Loucy (cell line): ENCODE results near the gene SYCP3.
A peak's percentile ranks its signal among the peaks of the same experiment; 100 is the strongest.

Source experiments
- H2AFZ ChIP-seq: fragments of 200-600 bp; sonication (generic); 2 replicates; pipeline ENCODE4 v1.6.0; 2016; ENCODE audit warnings: antibody characterized with exemption, mild to moderate bottlenecking, low read length, moderate library complexity
- H3F3A ChIP-seq: fragments of 200-600 bp; 2 replicates; pipeline ENCODE4 v1.6.0; 2016; ENCODE audit warnings: antibody characterized with exemption, low read depth, mild to moderate bottlenecking
- H3K27me3 ChIP-seq: fragments of 200-600 bp; sonication (generic); 2 replicates; pipeline ENCODE4 v1.6.1; 2014; ENCODE audit warnings: low read length, mild to moderate bottlenecking; ENCODE audit not compliant: insufficient read depth, poor library complexity, severe bottlenecking
- H3K36me3 ChIP-seq: fragments of 200-600 bp; sonication (generic); 2 replicates; pipeline ENCODE4 v1.6.1; 2016; ENCODE audit warnings: low read length; ENCODE audit not compliant: insufficient read depth
- H3K4me1 ChIP-seq: fragments of 200-600 bp; sonication (generic); 2 replicates; pipeline ENCODE4 v1.5.1; 2014; ENCODE audit warnings: low read length, mild to moderate bottlenecking; ENCODE audit not compliant: insufficient read depth, poor library complexity, severe bottlenecking
- H3K4me2 ChIP-seq: fragments of 200-600 bp; sonication (generic); 2 replicates; pipeline ENCODE4 v1.6.0; 2014; ENCODE audit warnings: antibody characterized with exemption, low read length, low read depth, mild to moderate bottlenecking; ENCODE audit not compliant: poor library complexity, severe bottlenecking
- H3K4me3 ChIP-seq: fragments of 200-600 bp; sonication (generic); 2 replicates; pipeline ENCODE4 v1.5.1; 2014; ENCODE audit warnings: low read length, mild to moderate bottlenecking, mixed read lengths; ENCODE audit not compliant: poor library complexity, severe bottlenecking
- H3K79me2 ChIP-seq: fragments of 200-600 bp; sonication (generic); 2 replicates; pipeline ENCODE4 v1.6.1; 2014; ENCODE audit warnings: low read length; ENCODE audit not compliant: insufficient read depth
- H3K9ac ChIP-seq: fragments of 200-600 bp; sonication (generic); 2 replicates; pipeline ENCODE4 v1.6.0; 2014; ENCODE audit warnings: mild to moderate bottlenecking, low read depth, low read length, moderate library complexity; ENCODE audit not compliant: poor library complexity, severe bottlenecking
- H3K9me2 ChIP-seq: fragments of 200-600 bp; sonication (generic); replicated peaks from 2 replicates; pipeline ENCODE4 v1.6.1; 2016; ENCODE audit warnings: low read depth, low read length, mixed read lengths
- H3K9me3 ChIP-seq: fragments of 200-600 bp; sonication (generic); 2 replicates; pipeline ENCODE4 v1.6.1; 2014; ENCODE audit warnings: mild to moderate bottlenecking, antibody characterized with exemption, low read length, low read depth; ENCODE audit not compliant: insufficient read depth
- H4K20me1 ChIP-seq: fragments of 200-600 bp; sonication (generic); 2 replicates; pipeline ENCODE4 v1.6.0; 2014; ENCODE audit warnings: antibody characterized with exemption, low read length, mild to moderate bottlenecking; ENCODE audit not compliant: insufficient read depth, poor library complexity, severe bottlenecking
- CTCF ChIP-seq: fragments of 200-600 bp; sonication (generic); conservative IDR thresholded peaks from 2 replicates; pipeline ENCODE4 v1.5.1; 2014; ENCODE audit warnings: mild to moderate bottlenecking, antibody characterized with exemption, low read length
- EZH2phosphoT487 ChIP-seq: fragments of 200-600 bp; IDR thresholded peaks from 2 replicates; pipeline ENCODE4 v1.6.1; 2018; ENCODE audit warnings: antibody characterized with exemption, mild to moderate bottlenecking, moderate library complexity, borderline replicate concordance

The SYCP3 gene

DNA sequence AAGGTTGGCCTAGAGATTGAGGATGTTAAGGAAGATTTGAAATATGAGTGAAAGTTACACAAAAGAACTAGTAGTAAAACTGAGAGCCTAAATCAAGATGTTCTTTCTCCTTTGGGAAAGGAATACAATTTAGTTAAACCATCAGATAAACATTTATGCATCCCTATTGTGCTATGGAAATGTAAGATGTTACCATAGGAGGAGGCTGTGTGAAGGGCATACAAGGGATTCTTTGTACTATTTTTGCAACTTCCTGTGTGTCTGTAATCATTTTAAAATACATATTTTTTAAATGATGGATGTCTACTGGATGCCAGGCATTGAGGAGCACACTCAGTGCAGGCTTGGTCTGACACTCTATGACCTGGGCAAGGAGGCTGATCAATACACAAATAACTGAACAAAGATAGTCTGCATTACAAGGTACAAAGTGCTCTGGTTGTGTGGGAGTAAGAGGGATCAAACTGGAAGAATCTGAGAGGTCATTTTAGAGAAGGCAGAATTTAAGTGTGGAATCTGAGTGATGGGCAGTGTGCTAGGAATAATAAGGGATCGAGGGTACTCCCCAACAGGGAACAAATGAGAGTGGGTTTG, 47.7 kb downstream of the SYCP3 start:
- Histone ChIP-seq H3K4me1 (peaks cover 5% of the 10 kb centered on the region), H3F3A (no peaks in the 10 kb centered on the region), H3K9me3 (no peaks in the 10 kb centered on the region), H2AFZ (peak overlapping the region; percentile 41; the same call in 1 of the 2 replicates), H4K20me1 (no peaks in the 10 kb centered on the region), H3K4me3 (no peak overlapping the region), H3K27me3 (no peaks in the 10 kb centered on the region), H3K9me2 (no peaks in the 10 kb centered on the region), H3K79me2 (peaks cover 4% of the 10 kb centered on the region; the same call in 1 of the 2 replicates), H3K36me3 (no peaks in the 10 kb centered on the region), H3K4me2 (no peak overlapping the region), H3K9ac (no peak overlapping the region)
- no peak for TF ChIP-seq CTCF
- no peak for TF ChIP-seq EZH2phosphoT487

DNA sequence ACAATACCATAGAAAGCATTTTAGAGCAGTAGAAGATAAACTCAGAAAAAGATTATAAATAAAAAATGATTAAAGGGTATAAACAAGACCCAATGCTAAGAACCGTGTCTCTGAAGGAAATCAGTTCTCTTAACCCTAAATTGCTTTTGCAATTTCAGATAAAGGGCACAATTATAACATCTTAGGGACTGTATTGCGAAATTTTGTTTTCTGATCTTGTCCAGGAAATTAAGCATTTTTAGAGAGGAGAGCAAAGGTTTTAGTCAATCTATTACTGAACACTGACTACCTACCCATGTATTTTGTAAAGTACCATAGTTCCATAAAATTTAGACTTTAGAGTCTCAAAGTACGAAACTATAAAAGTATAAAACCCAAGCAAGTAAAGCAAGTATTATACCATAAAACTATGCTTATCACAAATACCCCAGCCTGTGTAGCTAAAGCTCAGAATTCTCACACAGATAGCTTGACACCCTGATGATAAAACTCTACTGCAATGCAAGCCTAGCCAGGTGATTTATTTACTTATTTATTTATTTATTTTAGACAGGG, 48.6 kb downstream of the SYCP3 start:
- no peak overlapping the region for H3K4me3 ChIP-seq
- no peaks in the 10 kb centered on the region for H3K4me1 ChIP-seq
- no peaks in the 10 kb centered on the region for H3K79me2 ChIP-seq
- no peaks in the 10 kb centered on the region for H3K9me3 ChIP-seq
- TF ChIP-seq CTCF (no peak), EZH2phosphoT487 (no peak)
- no peaks in the 10 kb centered on the region for H3F3A ChIP-seq
- no peak overlapping the region for H3K4me2 ChIP-seq
- H3K9me2 ChIP-seq, result no peaks in the 10 kb centered on the region
- H3K27me3 ChIP-seq, result no peaks in the 10 kb centered on the region
- no peak overlapping the region for H2AFZ ChIP-seq
- no peaks in the 10 kb centered on the region for H4K20me1 ChIP-seq
- no peaks in the 10 kb centered on the region for H3K36me3 ChIP-seq
- H3K9ac ChIP-seq, result no peak overlapping the region

DNA sequence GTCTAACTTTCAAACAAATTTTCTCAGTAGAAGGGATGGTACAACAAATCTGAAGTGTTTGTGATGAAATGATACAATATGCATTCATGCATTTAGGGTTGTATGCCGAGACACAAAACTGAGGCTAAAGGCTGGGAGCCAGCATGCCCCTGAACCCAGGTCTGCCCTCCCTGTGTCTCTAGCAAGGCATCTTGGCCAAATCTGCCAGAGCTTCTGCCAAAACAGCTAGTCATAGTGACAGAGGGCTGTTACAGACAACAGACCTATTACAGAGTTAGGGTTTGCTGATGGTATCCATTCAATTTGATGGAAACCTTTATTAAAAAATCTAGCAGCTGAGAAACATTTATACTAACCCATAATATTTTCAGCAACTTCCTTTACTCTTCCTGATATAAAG, 53.1 kb downstream of the SYCP3 start:
- no peak for TF ChIP-seq CTCF
- TF ChIP-seq EZH2phosphoT487, result no peak
- H3K9me2 ChIP-seq, result no peaks in the 10 kb centered on the region
- H3K4me1 ChIP-seq, result no peaks in the 10 kb centered on the region
- H3K27me3 ChIP-seq, result no peaks in the 10 kb centered on the region
- H3K4me2 ChIP-seq, result no peak overlapping the region
- no peaks in the 10 kb centered on the region for H3K36me3 ChIP-seq
- H3K79me2 ChIP-seq, result no peaks in the 10 kb centered on the region
- H4K20me1 ChIP-seq, result no peaks in the 10 kb centered on the region
- H3K9me3 ChIP-seq, result no peaks in the 10 kb centered on the region
- H3F3A ChIP-seq, result no peaks in the 10 kb centered on the region
- peak overlapping the region; percentile 40 for H2AFZ ChIP-seq
- H3K9ac ChIP-seq, result no peak overlapping the region
- H3K4me3 ChIP-seq, result no peak overlapping the region
